GM18873 (cell line): ENCODE results near the gene AK8.

Experiments
- ATAC-seq: cut with Tn5 transposase; IDR thresholded peaks from one replicate; pipeline ENCODE4 v1.9.1; 2021; ENCODE audit warnings: mild to moderate bottlenecking, moderate library complexity, moderate number of reproducible peaks; ENCODE audit not compliant: unreplicated experiment, low FRiP score

The AK8 gene

DNA sequence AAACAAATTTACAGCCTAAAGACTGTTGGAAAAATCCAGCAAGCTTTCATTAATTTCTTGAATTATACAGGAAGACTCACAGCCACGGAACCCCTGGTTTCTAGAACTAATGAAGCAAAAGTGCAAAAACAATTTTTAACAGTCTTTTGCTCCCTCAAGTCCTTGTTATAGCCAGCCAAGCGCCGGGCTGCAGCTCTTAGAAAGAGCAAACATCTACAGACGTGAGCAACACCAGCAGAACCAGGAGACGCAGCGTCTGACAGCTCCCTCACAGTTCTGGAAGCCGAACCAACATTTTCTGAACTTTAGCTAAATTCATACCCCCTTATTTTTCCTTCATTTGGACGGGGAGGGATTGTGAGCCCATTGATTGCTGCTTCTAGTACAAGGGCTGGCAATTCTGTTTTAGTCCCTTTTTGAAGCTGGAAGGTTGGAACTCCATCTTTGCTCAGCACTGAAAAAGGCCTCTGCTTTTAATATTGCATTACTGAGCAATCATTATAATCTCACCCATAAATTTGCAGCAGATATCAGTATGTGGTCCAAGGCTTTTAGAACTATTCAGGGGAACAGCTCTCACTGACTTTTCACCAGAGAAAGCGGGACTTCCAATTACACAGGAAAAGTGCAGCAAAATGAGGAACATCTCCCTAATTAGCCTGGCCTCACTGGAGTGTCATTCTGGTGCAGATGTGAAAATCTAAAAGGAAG, 45.8 kb downstream of the AK8 start:
- ATAC-seq, result no peak

DNA sequence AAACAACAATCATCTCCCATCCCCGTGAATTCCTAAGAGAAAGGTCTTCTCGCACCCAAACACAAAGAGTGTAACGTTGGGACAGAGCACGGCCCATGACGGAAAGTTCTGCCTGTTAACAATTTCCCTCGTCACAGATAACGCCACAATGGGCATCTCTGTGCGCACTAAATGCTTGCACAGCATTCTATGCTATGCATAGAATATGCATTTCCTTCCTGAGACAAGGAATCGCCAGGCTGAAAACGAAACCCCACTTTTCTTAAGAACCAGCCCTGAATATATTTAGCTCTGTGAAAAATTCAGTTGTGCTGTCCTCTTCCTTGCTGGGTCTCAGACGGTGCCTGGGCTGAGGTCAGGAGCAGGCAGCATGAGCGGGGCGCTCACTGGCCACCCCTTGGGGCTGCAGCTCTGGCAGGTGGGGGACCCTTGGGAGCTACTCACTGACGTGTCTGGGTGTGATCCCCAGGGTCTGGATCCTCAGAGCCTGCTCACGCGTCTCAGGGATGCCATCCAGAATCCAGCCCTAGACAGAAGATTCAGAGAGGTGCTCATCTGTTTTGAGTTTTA, 49.8 kb downstream of the AK8 start:
- no peak for ATAC-seq

DNA sequence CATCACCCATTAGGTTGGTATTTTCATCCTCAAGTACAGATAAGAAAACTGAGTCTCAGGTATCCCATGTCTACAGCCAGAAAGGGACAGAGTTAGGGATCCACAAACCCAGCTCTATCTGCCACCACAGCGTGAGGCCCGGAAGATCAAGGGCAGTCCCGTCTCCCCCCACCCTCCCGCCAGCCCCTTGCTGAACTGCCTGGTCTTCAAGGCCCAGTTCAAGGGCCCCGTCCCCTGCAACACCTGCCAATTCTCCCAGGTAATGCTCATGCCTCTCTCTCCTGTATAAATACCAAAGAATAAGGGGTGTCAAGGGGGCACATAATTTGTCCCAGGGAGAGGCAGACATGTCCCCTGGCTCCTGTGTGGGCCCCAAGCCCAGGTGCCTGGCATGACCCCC, 50.7 kb downstream of the AK8 start:
- ATAC-seq, result no peak

DNA sequence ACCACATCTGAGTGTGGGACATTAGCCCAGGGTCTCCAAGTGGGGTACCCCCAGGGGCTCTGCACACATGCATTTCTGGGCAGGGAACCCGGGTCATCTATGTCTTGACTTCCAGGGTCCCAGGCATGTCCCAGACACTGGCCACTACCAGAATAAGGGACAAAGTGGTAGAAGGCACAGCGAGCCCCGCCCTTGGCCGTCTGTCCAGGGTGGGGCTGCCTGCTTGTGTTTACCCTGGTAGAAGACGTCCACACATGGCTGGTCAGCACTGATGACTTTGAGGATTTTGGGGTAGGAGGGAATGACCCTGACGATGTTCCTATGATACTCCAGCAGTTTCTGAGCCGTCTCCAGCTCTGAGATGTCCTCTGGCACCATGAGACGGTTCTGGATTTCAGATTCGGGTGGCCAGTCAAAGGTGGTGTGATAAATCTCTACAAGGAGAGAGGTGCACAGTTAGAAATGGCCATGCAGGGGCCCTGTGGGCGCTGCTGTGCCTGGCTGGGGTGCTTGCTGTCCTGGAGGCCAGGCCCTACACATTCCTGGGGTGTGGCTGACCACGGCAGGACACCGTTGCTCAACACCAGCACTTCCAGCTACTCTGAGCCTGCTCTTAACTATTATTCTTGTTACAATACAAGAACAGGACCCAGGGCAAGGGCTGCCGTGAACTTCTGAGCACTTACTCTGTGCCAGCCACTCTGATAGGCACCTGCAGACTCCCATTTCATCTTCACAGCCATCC, 51.3 kb downstream of the AK8 start:
- no peak for ATAC-seq

DNA sequence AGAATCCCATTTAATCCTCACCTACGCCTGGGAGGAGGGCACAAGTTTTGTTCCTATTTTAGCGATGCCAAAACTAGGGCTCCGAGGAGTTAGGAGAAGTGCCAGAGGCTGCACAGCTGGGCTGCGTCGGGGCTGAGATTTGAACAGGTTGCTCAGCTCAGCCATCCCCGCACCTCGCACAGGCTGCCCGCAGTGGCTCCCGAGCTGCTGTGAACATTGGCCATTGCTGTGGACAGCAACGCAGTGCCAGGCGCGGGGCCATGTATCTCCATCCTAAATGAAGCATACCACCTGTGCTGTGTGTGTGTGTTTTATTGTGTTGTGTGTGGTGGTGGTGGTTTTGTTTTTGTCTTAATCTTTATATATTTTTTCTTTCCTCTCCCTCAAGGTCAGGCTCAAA, 52.0 kb downstream of the AK8 start:
- ATAC-seq, result no peak

DNA sequence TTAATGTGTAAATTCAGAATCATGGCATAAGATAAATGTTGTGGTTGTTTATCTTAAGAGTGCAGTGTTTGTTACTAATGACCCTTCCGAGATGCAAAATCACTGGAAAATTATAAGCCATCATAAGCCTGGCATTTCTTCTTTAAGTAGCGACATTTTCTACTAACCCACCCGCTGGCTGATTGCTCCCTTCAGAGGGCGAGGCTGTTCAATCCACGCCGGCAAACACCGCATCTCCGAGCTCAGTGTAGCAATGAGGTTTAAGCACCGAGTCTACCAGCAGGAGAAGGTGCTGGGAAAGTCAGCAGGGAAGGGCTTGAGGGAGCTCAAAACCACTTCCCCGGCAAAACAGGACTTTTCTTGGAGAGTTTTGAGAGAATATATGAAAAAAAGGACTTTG, 52.7 kb downstream of the AK8 start:
- ATAC-seq, result no peak

DNA sequence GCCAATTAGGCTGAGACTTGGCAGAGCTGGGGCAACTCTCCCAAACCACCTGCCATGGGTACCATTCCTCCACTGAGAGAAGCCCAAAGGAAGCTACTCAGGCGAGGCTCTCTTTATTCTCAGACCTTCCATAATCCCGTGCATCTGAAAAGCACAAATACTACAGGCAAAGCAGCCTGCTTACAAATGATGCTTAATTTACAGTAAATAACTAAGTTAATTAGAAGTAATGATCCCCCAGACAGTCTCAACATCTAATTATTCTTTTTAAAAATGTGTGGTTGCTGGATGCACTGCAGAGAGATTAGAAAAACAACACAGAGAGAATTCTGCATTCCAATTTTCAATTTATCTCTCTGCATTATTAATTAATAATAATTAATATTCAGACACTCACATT, 53.1 kb downstream of the AK8 start:
- ATAC-seq, result no peak

DNA sequence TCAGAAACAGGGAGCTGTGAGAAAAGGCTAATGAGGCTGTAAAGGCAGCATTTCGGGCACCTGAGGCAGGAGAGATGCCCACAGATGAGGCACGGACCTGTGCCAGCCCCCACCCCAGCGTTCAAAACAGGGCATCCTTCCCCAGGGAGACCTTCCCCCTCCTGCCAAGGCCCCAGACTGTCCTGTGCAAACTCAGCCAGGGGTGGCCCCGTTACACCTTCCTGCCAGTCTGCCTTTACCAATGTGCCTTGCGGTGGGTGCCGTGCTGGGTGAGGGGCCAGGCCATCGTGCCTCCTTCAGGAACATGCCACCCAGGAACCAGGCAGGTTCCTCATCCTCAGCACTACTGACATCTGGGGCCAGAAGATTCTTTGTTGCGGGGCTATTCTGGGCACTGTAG, 53.9 kb downstream of the AK8 start:
- no peak for ATAC-seq

DNA sequence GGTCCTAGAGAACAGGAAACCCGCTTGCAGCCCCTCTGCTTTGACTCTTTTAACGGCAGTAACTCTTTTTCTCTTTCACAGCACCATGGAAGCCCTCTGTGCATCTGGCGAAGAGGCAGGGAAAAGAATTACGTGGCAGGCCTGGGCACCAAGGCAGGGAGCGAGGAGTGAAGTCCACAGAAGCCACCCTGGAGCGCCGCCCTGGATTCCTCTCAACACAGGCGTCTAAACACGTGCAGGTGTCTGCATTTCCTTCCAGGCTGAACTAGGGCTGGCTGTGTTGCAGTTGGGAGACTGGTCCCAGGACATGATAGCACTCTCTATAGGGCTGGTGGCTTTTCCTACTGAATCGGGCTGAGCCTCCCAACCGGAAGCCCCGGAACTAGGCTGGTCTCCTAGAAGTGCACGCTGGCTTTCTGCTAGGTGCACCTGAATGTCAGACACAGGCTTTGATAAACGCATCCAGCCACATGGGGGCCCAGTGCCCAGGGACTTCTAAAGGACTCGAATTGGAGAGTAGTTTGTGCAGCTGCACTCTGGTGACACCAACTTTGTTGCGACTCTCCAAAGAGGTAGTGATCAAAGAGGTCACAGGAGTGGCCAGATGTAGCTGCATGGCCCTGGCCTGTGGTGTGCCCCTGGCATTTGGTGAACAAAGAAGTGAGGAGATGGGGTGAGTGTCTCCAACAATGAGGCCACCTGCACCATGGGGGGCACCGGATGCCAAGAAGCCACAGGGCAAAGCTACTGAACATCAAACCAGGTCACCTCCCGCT, 54.5 kb downstream of the AK8 start:
- ATAC-seq, result no peak

DNA sequence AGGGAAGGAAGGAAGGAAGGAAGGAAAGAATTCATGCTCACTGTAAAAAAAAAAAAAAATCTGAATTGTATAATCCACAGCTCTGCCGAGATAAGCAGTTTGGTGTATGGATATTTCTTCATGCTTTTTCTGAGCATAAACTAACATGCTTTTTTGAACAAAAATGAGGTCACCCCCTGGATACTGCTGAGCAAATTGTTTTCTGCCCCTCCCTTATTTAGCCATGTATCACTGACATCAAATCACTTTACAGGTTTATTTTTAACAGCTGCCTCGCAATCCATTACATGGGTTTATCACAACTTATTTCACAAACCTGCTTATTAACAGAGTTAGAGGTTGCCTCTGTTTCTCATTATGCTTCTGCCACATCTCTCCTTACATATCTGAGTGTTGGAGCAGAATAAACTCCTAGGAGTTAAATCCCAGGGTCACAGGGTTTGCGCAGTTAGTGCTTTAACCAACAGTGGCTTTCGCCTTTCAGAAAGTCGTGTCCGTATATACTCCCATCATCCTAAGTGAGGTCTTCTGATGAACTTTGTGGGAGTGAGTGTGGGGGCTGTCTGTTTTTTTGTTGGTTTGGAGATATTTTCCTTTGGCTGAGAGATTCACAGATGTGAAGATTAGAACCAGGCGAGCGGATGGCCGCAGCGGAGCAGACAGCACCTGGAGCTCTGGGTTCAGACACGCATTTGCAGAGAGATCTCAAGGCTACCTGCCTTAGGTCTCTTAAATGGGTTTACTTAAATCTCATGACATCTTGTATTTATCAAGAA, 57.7 kb downstream of the AK8 start:
- ATAC-seq, result no peak

DNA sequence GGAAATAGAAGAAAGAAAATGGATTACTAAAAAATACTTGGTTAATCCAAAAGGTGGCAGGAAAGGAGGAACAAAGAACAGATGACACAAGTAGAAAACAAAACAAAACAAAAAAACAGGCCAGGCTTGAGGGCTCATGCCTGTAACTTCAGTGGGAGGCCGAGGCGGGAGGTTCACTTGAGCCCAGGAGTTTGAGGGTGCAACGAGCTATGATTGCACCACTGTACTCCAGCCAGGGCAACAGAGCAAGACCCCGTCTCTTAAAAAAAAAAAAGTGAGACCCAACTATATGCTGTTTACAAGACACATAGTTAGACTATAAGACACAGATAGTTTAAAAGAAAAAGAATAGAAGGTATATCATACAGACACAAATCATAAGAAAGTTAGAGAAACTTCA, 59.5 kb downstream of the AK8 start:
- no peak for ATAC-seq

DNA sequence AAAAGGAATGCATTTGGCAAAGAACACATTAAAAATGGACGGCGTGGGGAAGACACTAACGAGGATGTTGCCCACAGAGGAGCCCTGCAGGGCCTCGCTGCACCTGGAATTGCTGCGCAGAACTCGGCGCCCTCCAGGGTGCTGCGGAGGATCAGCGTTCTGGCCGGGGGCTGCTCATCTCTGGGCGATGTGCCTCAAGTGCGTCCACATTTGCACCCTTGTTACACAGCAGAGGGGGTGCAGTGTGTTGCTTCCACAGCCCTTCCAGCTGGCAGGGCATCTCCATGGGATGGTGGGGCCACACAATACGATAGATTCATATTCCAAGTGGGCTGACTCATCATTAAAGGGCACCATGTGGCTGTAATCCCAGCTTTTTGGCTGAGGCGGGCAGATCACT, 63.1 kb downstream of the AK8 start:
- no peak for ATAC-seq

DNA sequence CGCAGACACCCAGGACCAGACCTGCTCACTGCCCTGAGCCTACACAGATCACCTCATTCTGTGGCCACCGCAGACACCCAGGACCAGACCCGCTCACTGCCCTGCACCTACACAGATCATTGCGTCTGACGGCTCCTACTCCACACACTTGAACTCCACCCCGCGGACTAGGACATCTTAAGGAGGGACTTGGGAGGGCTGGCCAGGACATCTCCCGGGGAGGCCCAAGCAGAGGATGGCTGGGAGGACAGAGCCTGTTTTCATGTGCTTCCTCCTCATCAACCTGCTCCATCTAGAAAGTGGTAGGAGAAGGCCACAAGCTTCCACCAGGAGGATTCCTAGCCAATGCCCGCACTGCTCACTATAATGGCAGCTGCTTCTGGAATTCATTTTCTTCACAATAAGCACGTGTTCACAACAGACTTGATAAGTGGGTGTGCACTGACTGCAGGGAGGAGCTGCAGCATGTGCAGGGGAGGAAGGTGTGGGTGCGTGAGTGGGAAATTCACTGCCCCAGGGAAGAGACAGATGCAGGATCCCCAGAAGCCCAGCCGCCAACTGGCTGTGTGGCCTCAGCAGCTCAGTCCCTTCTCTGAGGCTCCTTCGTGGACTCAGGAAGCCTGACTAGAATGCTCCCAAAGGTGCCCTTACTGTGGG, 64.8 kb downstream of the AK8 start:
- ATAC-seq, result no peak

DNA sequence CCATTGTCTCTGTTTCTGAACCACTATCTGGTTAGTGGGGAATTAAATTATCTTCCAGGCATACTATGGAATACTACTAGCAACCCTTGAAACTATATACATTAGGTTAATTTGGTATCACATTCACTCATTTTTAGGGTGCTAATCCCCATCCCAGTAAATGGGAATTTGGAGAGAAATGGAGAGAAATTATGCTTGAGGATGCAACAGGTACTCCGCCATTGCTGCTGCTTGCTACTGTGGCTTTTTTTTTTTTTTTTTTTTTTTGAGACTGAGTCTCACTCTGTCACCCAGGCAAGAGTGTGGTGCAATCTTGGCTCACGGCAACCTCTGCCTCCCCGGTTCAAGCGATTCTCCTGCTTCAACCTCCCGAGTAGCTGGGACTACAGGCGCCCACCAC, 66.1 kb downstream of the AK8 start:
- ATAC-seq, result no peak

DNA sequence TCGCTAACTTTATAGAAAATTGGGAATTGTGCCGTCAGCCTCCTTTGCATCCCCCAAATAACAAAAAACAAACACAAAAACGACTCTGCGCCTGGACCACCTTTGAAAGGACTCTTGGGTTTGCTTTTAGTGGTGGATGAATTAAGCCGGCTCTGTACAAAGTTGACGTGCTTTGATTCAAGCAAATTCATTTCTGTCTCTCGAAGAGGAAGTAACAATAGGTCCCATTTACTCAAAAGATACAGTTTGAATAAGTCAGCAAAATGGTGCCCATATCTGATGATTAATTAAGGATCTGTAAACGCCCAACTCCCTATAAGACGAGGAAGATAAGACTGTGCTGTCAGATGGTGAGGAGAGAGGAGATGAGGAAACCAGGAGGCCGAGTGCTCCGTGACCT, 67.8 kb downstream of the AK8 start:
- ATAC-seq, result no peak

DNA sequence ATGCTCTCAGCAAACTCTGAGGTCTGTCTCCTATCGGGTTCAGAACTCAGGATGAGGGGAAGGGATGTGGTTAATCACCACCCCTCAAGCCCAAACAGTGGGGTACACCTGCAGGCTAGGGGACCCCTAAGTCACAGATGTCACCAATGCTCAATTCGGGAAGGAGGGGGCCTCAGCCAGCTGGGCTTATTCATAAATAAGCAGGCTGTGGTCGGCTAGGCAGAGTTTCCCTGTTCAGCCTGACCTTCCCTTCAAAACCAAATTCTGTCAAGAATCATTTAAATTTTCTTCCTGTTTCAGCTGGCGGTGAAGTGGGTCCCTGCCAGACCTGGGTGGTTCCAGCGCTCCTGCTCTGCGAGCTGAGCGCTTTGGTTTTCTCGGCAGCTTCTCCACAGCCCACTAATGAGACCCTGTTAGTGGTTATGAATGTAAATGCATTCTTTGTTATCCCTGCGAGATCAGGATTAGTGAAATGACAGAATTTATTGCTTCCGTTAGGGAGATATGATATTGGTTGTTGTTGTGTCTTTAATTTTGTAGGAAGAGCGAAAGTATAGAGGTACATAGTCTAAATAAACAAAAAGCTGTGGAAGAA, 68.3 kb downstream of the AK8 start:
- no peak for ATAC-seq

DNA sequence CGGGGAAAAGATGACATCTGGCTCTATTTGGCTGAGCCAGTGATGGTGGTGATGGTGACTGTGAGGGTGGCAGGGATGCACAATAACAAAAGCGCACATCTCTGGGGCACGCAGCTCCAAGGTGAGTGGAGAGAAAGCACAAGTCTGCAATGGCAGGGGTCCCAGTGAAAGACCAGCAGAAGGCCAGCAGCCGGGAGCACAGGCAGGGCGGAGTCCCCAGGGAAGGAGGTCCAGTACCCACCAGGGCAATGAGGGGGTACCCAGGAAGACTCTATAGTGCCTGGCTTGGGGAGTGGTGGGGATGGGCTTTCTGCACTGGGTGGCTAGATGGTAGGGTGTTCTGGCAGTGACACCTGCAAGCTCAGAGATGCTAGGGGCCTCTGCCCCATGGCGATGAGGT, 69.4 kb downstream of the AK8 start:
- no peak for ATAC-seq

DNA sequence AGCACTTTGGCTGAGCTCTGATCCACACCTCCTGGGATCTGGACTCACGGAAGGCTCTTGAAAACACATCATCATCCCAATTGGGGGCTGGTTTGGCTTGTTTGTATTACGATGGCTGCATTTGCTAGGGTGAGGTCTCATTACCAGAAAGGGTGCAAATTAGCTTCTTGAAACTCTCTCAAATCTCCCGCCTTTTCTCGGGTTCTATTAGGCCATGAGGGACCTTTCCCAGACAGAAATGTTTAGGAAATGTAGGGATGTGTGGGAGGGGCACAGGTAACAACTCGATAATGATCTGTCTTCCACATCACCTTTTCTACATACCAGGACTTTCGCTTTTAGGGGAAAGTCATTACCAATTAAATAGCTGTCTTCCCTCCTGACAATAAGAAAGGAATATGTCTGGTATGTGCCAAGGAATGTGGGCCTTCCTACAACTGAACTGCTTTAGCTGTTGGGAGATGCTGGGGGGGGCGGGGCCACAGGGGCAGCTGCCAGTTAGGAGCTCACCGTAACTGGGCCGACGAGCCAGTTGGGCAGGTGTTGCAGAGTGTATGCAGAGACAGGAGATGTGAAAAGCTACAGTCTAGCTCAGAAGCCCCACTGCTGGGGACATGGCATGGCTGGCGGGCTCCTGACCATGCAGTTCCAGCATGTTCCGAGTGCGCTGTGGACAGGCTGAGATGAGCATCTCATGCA, 71.2 kb downstream of the AK8 start:
- no peak for ATAC-seq

DNA sequence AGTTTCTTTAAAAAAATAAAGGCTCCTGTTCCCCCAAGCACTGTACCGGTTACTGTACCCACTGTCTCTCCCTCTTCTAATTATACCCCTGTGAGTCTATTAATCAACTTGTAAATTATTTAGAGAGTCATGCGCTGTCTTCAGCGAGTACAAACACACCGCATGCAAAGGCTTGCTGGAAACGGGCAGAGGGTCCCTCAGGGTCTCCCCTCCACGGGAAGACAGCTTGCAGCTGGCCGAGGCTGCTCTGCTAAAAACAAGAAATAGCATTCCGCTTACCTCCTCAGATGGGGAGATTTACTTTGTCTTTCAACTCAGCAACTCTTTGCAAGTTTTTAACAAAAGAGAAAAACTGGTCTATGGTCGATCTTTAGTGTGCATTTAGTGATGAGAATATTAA, 71.8 kb downstream of the AK8 start:
- ATAC-seq, result no peak
